Measurements from ENCODE around the gene SGCA.

SGCA gene

GRCh38 chr17:50198026-50198669 lies 32.3 kb downstream of the SGCA start:
- DNase-seq: peak; percentile 29

GRCh38 chr17:50199211-50199802 lies 33.5 kb downstream of the SGCA start:
- DNase-seq: no peak

DNA sequence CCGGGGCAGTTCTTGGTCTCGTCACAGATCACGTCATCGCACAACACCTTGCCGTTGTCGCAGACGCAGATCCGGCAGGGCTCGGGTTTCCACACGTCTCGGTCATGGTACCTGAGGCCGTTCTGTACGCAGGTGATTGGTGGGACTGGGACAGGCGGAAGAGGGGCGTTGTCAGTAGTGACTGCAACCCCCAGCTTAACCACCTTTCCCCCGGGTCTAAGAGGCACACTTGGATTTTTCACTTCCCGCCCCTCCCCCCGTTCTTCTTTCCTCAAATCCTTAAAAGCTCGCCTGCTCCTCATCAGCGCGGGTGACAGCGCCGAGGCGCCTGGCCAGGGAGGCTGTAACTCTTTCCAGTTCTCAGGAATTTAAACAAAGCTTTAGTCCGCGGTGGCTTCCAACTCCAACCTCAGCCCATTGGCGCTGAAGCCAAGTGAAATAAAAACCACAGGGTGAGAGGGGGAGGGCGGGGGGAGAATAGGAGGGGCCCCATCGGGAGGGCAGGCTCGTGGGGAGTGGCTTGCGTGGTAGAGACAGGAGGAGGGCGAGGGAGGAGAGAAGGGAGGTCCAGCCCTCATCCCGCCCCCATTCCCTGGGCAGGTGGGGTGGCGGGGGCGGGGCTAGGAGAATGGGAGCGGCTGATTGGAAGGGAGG lies 34.1 kb downstream of the SGCA start:
- peak; percentile 71 for DNase-seq

- peak; percentile 55 for DNase-seq
Measured at GRCh38 chr17:50200457-50201275, 34.9 kb downstream of the SGCA start.

GRCh38 chr17:50201276-50201854 lies 35.6 kb downstream of the SGCA start, which contains the start of gene COL1A1:
COL1A1 (minus strand) TSS chr17:50201631; CDS start chr17:50201513, 118 bp downstream.
- no peak for DNase-seq

GRCh38 chr17:50203086-50203485 lies 37.3 kb downstream of the SGCA start:
- DNase-seq: no peak

DNA sequence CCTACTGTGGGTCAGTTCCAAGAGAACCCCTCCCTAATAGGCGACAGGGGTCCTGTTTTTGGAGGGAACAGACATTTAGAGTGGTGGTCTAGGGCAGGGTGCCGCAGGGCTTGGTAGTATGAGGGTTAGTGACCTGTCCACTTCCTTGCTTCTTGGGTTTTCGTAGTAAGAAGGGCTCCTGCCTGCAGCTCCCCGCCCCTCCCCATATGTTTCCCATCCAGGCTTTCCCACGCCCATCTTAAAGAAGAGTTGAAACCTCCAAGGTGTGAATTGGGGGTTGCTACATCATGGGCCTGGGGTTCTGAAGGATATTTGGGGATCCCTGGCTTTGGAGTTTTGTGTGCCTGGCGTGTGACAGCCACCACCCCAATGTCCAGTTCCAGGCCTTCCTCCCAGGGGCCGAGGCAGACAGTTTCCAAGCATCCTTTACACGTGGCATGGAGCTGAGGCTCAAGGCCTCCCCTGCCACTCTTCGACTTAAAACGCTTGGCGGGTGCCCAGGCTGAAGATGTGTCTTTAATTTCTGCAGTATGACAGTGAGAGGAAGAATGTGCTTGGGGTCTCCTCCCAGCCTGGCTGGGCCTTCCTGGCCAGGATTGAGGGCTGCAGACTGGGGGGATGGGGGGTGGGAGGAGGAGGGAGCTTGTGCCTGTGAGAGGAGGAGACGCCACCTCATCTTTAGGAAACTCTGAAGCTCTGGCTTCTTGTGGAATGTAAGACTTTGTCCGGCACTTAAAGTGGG lies 38.0 kb downstream of the SGCA start:
- no peak for DNase-seq

GRCh38 chr17:50204431-50204830 lies 38.6 kb downstream of the SGCA start:
- no peak for DNase-seq

DNA sequence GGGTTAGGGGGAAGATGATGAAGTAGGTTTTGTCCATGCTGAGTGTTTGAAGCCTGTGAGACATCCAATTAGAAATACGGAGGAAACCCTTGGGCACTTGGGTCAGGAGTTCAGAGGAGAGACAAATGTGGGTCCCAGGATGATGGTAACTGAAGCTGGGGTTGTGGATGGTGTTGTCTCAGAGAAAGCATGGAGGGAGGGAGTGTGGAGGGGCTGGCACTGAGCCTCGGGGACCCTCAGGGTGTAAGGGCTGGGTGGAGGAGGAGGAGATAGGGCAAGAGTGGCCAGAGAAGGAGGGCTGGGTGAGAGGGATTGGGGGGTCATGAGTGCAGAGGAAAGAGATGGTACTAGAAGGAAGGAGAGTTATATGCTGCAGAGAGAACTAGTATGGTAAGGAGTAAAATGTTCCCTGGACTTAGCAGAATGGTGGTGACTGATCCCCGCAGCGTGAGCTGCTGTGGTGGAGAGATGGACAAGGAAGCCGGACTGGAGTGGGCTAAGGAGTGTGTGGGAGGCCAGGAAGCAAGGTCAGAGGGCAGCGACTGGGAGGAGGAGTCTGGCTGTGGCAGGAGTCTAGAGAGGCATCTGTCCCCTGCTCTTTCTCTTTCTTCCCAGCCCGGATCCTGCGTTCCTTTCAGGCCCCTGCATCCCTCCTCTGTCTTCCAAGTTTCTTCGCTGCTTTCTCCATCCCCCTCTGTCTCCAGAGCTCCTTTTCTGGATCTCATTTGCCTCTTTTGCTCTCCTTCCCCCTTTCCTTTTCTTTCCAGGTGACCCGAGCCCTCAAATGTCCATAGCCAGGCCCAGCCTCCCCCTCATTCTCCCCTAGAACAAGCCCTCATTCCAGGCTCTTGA lies 39.5 kb downstream of the SGCA start:
- no peak for DNase-seq

DNA sequence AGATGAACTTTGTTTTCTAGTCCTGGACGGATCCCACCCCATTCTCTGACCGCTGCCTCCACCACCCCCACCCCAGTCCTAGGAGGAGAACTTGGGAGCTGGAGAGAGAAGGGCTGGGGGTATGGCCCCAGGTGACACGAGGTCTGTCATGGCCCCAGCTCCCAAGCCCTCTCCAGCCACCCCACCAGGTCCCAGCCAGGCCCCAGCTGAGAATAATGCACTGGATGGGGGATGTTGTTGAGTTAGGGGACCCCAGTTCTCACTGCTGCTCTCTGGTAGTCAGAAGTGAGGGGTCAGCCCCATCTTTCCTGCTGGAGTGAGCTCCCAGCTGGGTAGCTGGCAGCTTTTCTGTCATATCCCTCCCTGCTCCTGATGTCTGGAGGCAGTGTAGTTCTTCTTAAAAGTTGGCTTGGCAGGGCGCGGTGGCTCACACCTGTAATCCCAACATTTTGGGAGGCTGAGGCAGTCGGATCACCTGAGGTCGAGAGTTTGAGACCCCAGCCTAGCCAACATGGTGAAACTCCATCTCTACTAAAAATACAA lies 40.2 kb downstream of the SGCA start:
- DNase-seq: no peak

- DNase-seq: no peak
Measured at GRCh38 chr17:50206604-50207293, 40.9 kb downstream of the SGCA start.

DNA sequence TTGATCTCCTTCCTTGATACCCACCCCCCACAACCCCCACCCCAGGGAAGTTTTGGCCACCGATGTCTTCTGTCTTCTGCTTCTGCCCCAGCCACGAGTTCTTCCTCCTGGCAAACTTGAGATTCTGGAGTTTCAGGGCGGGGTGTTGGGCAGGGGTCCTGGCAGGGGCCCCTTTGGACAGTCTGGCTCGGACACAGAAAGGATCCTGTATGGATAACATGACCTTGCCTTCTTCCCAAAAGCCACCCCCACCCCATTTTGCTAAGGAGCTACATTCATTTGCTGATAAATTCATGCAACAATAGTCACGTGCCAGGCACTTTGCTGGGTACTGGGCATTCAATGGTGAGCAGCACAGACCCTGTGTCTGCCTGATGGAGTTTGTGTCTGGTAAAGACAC lies 41.5 kb downstream of the SGCA start:
- no peak for DNase-seq

GRCh38 chr17:50207792-50208567 lies 42.2 kb downstream of the SGCA start:
- DNase-seq: no peak

- DNase-seq: no peak
Measured at GRCh38 chr17:50208611-50209061, 42.8 kb downstream of the SGCA start.

DNA sequence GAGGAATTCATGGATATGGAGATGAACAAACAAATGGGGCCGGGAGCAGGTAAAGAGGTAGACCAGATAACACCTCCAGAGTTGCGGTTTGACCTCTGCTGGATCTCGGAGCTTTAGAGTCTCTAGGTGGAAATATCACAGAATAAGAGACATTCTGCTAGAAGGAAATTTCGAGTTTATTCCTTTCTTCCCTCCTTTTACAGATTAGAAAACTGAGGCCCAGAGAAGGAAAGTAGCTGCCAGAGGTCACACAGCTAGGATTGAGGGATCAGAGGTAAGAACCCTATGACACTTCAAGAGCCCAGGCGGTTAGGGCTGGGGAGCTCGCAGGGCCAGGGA lies 43.3 kb downstream of the SGCA start:
- no peak for DNase-seq

GRCh38 chr17:50209472-50210239 lies 43.9 kb downstream of the SGCA start:
- no peak for DNase-seq

DNA sequence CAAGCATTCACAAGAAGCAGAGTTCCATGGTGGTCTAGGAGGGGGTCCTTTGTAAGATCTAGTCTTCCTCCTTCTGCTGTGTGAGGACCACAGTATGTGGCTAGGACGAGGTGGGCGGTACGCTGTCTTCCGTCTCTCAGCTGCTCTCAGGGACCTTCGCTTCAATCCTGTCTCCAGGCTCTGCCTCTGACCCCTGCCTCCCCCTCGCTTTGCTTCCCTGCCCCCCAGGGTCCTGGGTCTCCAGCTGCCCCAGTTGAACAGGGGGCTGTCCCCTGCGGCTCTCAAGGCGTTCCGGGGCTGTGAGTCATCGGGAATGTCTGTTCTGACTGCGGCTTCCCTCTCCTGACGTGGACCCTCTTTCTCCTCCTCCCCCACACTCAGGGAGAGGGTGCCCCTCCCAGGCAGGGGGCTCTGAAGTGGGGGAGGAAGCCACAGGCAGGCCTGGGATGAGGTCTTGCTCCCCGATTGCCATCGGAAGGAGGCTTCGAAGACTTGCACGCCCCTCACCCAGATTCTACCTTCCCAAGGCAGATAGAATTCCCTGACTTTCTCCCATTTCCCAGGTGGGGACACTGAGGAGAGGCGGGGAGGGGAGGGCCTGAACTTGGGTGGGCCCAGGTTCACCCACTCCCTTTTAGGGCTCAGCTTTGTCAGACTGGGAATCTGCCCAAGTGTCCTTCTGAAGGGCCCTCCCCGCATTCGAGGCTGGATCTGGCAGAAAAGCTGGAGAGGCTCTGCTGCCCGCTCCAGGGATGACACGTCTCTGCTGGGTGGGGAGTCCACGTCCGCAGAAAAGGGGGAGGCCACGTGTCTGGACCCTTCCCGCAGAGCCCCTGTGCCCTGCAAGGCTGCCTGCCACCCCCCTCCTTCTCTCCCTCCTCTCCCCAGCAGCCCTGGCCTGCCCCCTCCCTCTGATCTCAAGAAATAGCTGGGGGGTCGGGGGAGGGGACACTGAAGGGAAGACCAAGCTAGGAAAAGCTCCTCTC lies 44.7 kb downstream of the SGCA start:
- DNase-seq: no peak
